GM23338 (cell line): ENCODE measurements around the gene OLFM1. TPM values are rescaled to one million over a fixed set of nuclear protein-coding genes. Genes with fewer than 3 reads are reported as not detected.

Source experiments
- ATAC-seq: fragments of 200-7000 bp; cut with Tn5 transposase; 3 replicates; pipeline ENCODE4 v1.9.1; 2020
- DNase-seq: peaks from one replicate; pipeline ENCODE4 v3.0.0-alpha.2; 2015; ENCODE audit warnings: low spot score
- H2AFZ ChIP-seq: fragments of 200-600 bp; sonication (generic); 2 replicates; pipeline ENCODE4 v1.8.0; 2016; ENCODE audit warnings: antibody characterized with exemption, mild to moderate bottlenecking, moderate library complexity
- H3F3A ChIP-seq: fragments of 200-600 bp; sonication (generic); replicated peaks from 2 replicates; pipeline ENCODE4 v1.8.0; 2017; ENCODE audit warnings: antibody characterized with exemption, mixed run types, low read depth
- H3K27ac ChIP-seq: fragments of 200-600 bp; sonication (generic); 2 replicates; pipeline ENCODE4 v1.6.1; 2016; ENCODE audit warnings: low read depth
- H3K27me3 ChIP-seq: fragments of 200-600 bp; sonication (generic); 2 replicates; pipeline ENCODE4 v1.8.0; 2016; ENCODE audit warnings: mild to moderate bottlenecking, mixed run types, moderate library complexity; ENCODE audit not compliant: insufficient read depth
- H3K36me3 ChIP-seq: fragments of 200-600 bp; sonication (generic); 2 replicates; pipeline ENCODE4 v1.8.0; 2016; ENCODE audit warnings: mild to moderate bottlenecking; ENCODE audit not compliant: insufficient read depth
- H3K4me1 ChIP-seq: fragments of 200-600 bp; sonication (generic); 2 replicates; pipeline ENCODE4 v1.8.0; 2016; ENCODE audit warnings: mild to moderate bottlenecking, moderate library complexity; ENCODE audit not compliant: insufficient read depth
- H3K4me2 ChIP-seq: fragments of 200-600 bp; sonication (generic); 2 replicates; pipeline ENCODE4 v1.7.1; 2017; ENCODE audit warnings: mixed run types
- H3K4me3 ChIP-seq: fragments of 200-600 bp; sonication (generic); 2 replicates; pipeline ENCODE4 v1.6.1; 2016; ENCODE audit warnings: mixed run types
- H3K79me2 ChIP-seq: fragments of 200-600 bp; sonication (generic); replicated peaks from 2 replicates; pipeline ENCODE4 v1.8.0; 2017; ENCODE audit warnings: mild to moderate bottlenecking; ENCODE audit not compliant: insufficient read depth
- H3K9me2 ChIP-seq: fragments of 200-600 bp; sonication (generic); 2 replicates; pipeline ENCODE4 v1.8.0; 2017; ENCODE audit not compliant: insufficient read depth
- H4K20me1 ChIP-seq: fragments of 200-600 bp; sonication (generic); replicated peaks from 2 replicates; pipeline ENCODE4 v1.8.0; 2017; ENCODE audit warnings: mild to moderate bottlenecking; ENCODE audit not compliant: insufficient read depth
- H3K27ac Mint-ChIP-seq: 2 replicates; pipeline ENCODE4 v1.8.0; 2020; ENCODE audit warnings: inconsistent platforms, mild to moderate bottlenecking, moderate library complexity, mixed read lengths
- H3K27me3 Mint-ChIP-seq: 3 replicates; pipeline ENCODE4 v1.8.0; 2022; ENCODE audit warnings: low read depth, mild to moderate bottlenecking, moderate library complexity, mixed read lengths, inconsistent platforms; ENCODE audit not compliant: insufficient read depth, poor library complexity
- H3K36me3 Mint-ChIP-seq: 3 replicates; pipeline ENCODE4 v1.8.0; 2021; ENCODE audit warnings: low read depth, mild to moderate bottlenecking, inconsistent platforms, moderate library complexity, mixed read lengths
- H3K4me1 Mint-ChIP-seq: 3 replicates; pipeline ENCODE4 v1.8.0; 2020; ENCODE audit warnings: mild to moderate bottlenecking, inconsistent platforms, mixed read lengths
- H3K4me3 Mint-ChIP-seq: 3 replicates; pipeline ENCODE4 v1.8.0; 2021; ENCODE audit warnings: moderate library complexity, mild to moderate bottlenecking, inconsistent platforms, mixed read lengths
- H3K9me3 Mint-ChIP-seq: 3 replicates; pipeline ENCODE4 v1.8.0; 2020; ENCODE audit warnings: moderate library complexity, mild to moderate bottlenecking, inconsistent platforms, mixed read lengths
- CREB1 ChIP-seq: fragments of 250-450 bp; sonication (Bioruptor Pico); IDR thresholded peaks from 2 replicates; pipeline ENCODE4 v1.5.0; 2020; ENCODE audit warnings: low read depth, mild to moderate bottlenecking, moderate library complexity
- CTCF ChIP-seq, 2 experiments: fragments of 200-600 bp in 1 of 2; sonication (generic) in 1 of 2; conservative IDR thresholded peaks; 2 replicates each; pipeline versions ENCODE4 v1.5.1 to v1.6.1; 2016 to 2017; ENCODE audit warnings: antibody characterized with exemption in 2 of 2, low read depth in 2 of 2, mild to moderate bottlenecking in 2 of 2, moderate library complexity in 1 of 2
- ETS1 ChIP-seq: IDR thresholded peaks from 2 replicates; pipeline ENCODE4 v1.6.1; 2016; ENCODE audit warnings: antibody characterized with exemption
- EZH2 ChIP-seq: fragments of 200-600 bp; sonication (generic); IDR thresholded peaks from one replicate; pipeline ENCODE4 v1.8.0; 2017; ENCODE audit warnings: antibody characterized with exemption, mild to moderate bottlenecking, low read depth; ENCODE audit not compliant: unreplicated experiment
- EZH2phosphoT487 ChIP-seq: fragments of 200-600 bp; sonication (generic); IDR thresholded peaks from one replicate; pipeline ENCODE4 v1.8.1; 2018; ENCODE audit warnings: antibody characterized with exemption; ENCODE audit not compliant: unreplicated experiment
- JUNB ChIP-seq: IDR thresholded peaks from one replicate; pipeline ENCODE4 v1.6.1; 2016; ENCODE audit warnings: antibody characterized with exemption; ENCODE audit not compliant: unreplicated experiment
- NANOG ChIP-seq: IDR thresholded peaks from 2 replicates; pipeline ENCODE4 v1.6.1; 2016; ENCODE audit warnings: antibody characterized with exemption, borderline replicate concordance
- POLR2AphosphoS5 ChIP-seq: IDR thresholded peaks from 2 replicates; pipeline ENCODE4 v1.6.1; 2016; ENCODE audit warnings: antibody characterized with exemption, low read depth
- REST ChIP-seq: IDR thresholded peaks from one replicate; pipeline ENCODE4 v1.6.1; 2018; ENCODE audit warnings: antibody characterized with exemption; ENCODE audit not compliant: unreplicated experiment
- STAT1 ChIP-seq: IDR thresholded peaks from one replicate; pipeline ENCODE4 v1.6.1; 2016; ENCODE audit warnings: antibody characterized with exemption; ENCODE audit not compliant: unreplicated experiment
- ZNF114 ChIP-seq: fragments of 250-450 bp; sonication (Bioruptor Pico); IDR thresholded peaks from 2 replicates; pipeline ENCODE4 v1.5.0; 2020; ENCODE audit warnings: mild to moderate bottlenecking, moderate library complexity
- ZNF331 ChIP-seq: fragments of 250-450 bp; sonication (Bioruptor Pico); IDR thresholded peaks from 2 replicates; pipeline ENCODE4 v1.5.0; 2020; ENCODE audit warnings: low read depth, mild to moderate bottlenecking, moderate library complexity
- ZNF462 ChIP-seq: fragments of 250-450 bp; sonication (Bioruptor Pico); IDR thresholded peaks from 2 replicates; pipeline ENCODE4 v1.5.0; 2020; ENCODE audit warnings: mild to moderate bottlenecking, moderate library complexity
- polyA plus RNA-seq: library from polyadenylated mRNA; unstranded; fragments of >200 nt; fragmentation: Nextera tagmentation; extraction: Ambion mirVana; gene quantifications from 2 replicates; pipeline ENCODE4 v1.2.1, GENCODE V29; 2016
- total RNA-seq: library from RNA; depleted of rRNA; stranded (reverse); fragments of >200 nt; shearing (Covaris generic); gene quantifications from 2 replicates; pipeline ENCODE4 v1.2.3, GENCODE V29; 2014

Gene OLFM1
- total and polyA plus RNA-seq, 2 experiments from 2014 or later = 20.6 to 40.1 TPM

- H3K9me2 ChIP-seq = no peaks in the 10 kb centered on the region
- H2AFZ ChIP-seq = no peak overlapping the region
- DNase-seq = no peak
- no peak overlapping the region for H3K27ac ChIP-seq
- Mint-ChIP-seq H3K27ac (no peak overlapping the region), H3K4me3 (no peak overlapping the region), H3K9me3 (peaks cover 13% of the 10 kb centered on the region), H3K27me3 (peaks cover 13% of the 10 kb centered on the region), H3K4me1 (peaks cover 12% of the 10 kb centered on the region), H3K36me3 (peaks cover 6% of the 10 kb centered on the region; the same call in 1 of the 3 replicates)
- H3K36me3 ChIP-seq = no peaks in the 10 kb centered on the region
- TF ChIP-seq STAT1 (no peak), ZNF114 (no peak), CTCF (conservative IDR thresholded peaks at IDR 0.05; ENCODE audit: low read depth in 2 of 2) (no peak), JUNB (no peak), POLR2AphosphoS5 (no peak), NANOG (no peak), EZH2phosphoT487 (no peak), EZH2 (no peak), ZNF462 (CRISPR knock-in tag) (no peak), ZNF331 (CRISPR knock-in tag) (no peak), ETS1 (no peak), REST (no peak), CREB1 (no peak)
- no peaks in the 10 kb centered on the region for H4K20me1 ChIP-seq
- no peaks in the 10 kb centered on the region for H3K4me1 ChIP-seq
- no peaks in the 10 kb centered on the region for H3F3A ChIP-seq
- ATAC-seq = no peak
- no peaks in the 10 kb centered on the region for H3K79me2 ChIP-seq
- no peak overlapping the region for H3K4me3 ChIP-seq
- no peak overlapping the region for H3K4me2 ChIP-seq
- H3K27me3 ChIP-seq = no peaks in the 10 kb centered on the region
Observed at GRCh38 chr9:135155396-135155795, 67.9 kb downstream of the OLFM1 start.
